HG03060 (cell line): ENCODE measurements around the gene AP4E1.
"Not testable (repeated sequence)": the region's sequence is repeated elsewhere in the genome, so short reads cannot be mapped to it uniquely, and the experiment has no call there.

ENCODE experiments used
- ATAC-seq: cut with Tn5 transposase; IDR thresholded peaks from one replicate; pipeline ENCODE4 v1.9.1; 2021; ENCODE audit warnings: low read depth, moderate number of reproducible peaks; ENCODE audit not compliant: unreplicated experiment

AP4E1 gene

DNA sequence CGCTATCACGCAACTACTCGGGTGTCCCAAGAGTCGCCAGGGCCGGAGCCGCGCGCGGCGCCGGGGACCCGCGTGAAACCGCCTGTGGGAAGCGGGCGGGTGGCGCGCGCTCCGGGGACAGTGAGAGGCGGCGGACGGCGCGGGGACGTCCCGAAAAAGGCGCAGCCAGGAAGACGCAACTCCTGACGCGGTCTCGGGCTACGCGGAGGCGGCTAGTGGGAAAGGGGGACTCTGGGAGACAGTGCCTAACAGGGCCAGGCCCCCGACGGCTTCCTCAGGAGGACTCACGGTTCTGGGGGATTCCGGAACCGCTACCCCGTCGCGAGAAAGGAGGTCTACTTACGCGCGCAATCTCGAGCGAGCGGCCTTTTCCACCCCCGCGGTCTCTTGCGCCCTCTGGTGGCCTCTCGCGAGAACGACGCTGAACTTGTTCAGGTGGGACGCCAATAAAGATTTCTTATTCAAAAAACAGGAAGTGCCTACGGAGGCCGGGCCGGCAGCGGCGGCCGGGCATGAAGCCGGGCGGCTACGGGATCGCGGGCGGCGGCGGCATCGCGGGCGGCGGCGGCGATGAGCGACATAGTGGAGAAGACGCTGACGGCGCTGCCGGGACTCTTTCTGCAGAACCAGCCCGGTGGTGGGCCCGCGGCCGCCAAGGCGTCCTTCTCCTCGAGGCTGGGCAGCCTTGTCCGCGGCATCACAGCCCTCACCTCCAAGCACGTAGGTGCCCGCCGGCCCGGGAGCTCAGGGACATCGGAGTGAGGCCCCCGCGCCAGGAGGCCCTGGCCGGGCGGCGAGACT lies at the start of gene AP4E1:
TSS of gene AP4E1 (plus strand) at position 475 of the 801 bp plus-strand sequence. CDS start at position 571, 96 bp downstream.
- peak; percentile 45 for ATAC-seq

DNA sequence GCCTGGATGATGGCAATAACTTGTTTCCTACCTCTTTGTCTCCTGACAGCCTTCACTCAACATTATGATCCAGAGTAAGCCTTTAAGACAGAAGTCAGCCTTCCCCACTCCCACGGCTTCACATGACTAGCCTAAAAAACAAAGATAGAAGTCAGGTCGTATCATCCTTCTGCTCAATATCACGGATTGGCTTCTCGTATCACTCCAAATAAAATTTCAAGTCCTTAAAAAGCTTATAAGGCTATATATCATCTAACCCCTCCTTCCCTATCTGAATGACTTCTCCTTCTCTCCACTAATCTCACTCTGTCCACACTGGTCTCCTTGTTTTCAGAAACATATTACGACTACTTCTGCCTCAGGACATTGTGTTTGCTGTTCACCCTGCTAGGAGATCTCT lies 47.7 kb upstream of the AP4E1 start:
- ATAC-seq = no peak

DNA sequence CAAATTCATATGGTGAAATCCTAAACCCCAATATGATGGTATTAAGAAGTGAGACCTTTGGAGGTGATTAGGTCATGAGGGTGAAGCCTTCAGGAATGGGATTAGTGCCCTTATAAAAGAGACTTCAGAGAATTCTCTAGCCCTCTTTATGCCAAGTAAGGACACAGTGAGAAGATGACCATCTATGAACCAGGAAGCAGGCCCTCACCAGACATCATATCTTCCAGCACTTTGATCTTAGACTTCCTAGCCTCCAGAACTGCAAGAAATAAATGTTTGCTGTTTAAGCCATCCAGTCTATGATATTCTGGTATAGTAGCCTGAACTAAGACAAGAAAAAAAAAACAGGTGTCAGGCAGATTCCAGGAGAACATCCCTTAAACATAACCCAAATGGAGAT lies 45.9 kb upstream of the AP4E1 start:
- ATAC-seq = no peak

DNA sequence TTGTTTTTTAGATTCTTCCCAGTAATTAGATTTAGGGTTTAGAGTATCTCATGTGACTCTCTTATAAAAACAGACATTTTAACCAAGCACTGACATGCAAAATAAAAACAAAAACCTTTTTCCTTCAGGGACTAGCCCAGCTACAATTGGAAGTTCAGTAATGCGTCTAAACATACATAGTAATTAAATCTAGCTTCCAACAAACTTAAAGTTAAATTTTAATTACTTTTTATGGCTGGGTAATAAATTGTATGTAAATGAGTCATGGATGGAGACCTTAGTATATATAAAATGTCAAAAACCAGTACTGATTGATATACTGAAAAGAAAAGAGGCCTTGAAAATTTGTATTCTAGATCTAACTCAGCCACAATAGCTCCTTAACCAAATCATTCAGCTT lies 43.6 kb upstream of the AP4E1 start:
- no peak for ATAC-seq

DNA sequence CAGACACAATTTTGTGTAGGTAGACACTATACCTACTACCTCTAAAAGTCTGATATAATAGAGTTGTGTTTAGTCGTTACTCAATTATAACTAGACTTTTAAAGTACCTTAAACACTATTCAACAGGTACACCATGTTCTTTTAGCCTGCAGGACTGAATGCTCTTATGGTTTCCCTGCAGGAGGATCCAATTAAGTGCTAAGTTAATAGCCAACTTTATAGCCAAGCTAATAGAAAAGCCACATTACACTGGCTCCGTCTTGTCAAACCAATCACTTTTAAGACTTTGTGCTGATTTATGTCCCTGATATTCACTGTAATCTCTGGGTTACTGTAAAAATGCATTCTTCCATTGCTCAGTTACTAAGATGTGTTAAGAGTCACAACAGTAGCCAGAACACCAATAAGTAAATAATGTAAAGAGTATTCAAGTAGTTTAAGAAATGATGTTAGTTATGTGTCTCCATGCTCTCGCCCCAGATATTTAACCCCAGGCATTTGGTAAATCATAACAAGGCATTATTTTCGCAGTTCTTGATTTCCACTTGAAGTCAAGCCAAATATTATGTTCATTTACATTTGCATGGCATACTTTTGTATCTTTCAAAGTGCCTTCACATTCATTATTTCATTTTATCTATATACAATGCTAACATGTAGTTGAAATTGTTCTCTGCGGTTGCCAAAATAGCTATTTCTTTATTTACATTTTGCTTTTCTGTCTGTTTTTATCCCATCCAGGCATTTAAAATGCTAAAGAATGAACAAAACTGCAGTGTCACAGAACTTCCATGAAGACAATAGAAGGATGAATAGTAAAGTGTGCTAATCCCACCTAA lies 42.7 kb upstream of the AP4E1 start:
- no peak for ATAC-seq

DNA sequence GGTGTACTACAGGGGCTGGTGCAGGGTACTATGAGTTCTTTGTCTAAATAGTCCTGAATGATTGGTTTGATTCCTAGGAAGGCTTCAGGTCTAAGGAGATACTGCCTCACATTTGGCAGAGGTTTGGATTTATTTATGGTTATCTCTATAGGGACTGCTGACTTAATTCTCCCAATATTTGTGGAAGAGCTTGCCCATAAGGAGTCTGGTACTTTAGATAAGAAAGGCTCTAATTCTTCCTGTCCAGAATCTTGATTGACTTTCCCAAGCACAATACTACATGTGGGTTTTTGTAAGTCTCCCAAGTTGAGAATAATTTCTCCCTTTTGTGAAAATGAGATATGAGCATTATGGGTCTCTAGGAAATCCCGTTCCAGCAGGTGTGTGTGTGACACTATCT lies 36.7 kb upstream of the AP4E1 start:
- ATAC-seq = no peak

DNA sequence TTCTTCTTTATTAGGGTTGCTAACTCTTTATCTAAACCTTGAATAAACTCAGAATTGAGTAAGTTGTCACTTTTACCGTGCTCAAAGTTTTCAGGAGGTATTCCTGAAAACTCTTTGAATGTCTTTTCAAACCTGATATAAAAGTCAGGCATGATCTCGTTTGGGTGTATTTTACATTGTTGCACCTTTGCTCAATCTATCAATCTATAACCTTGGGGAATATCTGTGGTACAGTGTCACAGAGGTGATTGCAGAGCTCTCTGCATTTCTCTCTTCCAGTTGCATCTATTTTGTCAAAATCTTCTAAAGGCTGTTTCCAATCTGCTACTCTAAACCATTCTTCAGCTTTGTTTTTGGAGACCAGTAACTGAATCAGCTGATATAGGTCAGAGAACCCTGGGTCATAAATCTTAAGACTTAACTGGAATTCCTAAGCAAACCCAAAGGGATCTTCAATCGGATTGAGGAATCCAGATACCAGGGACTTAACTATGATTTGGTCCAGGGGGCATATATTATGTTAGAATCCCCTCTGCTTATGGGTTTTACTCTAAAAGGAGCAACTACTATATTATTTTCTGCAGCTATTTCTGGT lies 35.6 kb upstream of the AP4E1 start:
- ATAC-seq = no peak

DNA sequence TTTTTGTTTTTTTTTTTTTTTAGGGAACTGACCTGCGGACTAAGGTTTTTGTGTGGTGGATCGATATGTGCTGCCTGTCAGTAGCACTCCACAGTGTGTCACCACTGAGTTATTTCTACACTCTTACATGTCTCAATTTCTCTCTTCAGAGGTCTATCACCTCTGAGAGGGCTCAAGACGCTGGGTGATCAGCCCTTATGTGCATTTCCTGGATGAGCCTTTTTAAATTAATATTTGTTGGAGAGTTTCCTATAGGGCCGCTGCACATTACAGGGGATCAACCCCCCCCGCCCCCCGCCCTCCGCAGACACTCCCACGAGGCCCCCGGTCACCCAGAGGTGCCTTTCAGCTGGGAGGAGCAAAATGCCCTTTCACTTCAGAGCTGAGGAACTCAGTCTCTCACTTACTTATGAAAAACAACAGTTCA lies 34.5 kb upstream of the AP4E1 start:
- peak; percentile 73 for ATAC-seq

DNA sequence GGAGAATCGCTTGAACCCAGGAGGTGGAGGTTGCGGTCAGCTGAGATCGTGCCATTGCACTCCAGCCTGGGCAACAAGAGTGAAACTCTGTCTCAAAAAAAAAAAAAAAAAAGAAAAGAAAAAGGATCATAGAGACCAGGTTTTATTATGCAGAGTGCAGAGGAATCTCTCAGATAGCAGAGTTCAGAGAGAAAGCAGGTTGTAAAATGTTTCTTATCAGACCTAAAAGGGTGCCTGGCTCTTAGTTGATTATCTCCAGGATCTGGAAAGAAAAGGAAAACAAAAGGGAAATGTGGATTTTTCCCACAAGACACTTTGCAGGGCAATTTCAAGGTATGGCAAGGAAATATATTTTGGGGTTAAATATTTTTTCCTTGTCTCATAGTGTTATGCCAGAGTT lies 33.2 kb upstream of the AP4E1 start:
- not testable (repeated sequence) for ATAC-seq

DNA sequence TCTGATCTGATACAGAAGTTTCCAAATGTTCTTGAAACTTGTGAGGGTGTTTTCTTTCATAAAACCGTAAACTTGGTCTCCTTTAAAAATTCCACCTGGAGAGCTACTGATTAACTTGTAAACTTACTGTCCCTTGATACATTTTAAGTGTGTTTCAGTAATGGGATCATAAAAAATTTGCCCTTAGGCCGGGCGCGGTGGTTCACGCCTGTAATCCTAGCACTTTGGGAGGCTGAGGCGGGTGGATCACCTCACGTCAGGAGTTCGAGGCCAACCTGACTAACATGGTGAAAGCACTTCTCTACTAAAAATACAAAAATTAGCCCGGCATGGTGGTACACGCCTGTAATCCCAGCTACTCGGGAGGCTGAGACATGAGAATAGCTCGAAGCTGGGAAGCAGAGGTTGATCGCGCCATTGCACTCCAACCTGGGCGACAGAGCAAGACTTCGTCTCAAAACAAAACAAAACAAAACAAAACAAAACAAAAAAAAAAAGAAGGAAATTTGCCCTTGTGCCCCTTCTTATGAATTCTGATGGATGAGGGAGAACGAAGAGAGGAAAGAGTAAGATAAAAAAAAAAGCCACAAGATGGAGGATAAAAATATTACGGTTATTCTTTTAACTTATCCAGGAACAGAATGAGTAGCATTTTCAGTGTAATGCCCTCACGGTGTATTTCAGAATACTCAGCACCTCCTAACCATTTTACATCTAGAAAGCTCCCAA lies 32.1 kb upstream of the AP4E1 start:
- ATAC-seq = no peak

DNA sequence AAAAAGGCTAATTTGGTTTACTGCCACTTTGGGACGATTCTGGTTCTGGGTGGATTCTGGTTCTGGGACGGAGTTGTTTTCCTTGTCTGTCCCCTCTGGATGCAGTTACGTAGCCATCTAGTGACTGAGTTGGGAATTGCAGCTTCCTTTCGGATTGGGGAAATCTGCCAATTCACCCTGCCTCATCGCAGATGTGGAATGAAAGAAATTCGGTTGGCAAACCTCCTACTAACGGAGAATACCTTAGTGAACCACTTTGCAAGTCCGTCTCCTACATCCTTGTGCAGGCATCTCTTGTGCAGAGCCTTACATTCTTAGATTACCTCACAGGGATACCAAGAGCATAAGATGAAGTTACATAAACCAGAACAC lies 31.5 kb upstream of the AP4E1 start:
- ATAC-seq = no peak

DNA sequence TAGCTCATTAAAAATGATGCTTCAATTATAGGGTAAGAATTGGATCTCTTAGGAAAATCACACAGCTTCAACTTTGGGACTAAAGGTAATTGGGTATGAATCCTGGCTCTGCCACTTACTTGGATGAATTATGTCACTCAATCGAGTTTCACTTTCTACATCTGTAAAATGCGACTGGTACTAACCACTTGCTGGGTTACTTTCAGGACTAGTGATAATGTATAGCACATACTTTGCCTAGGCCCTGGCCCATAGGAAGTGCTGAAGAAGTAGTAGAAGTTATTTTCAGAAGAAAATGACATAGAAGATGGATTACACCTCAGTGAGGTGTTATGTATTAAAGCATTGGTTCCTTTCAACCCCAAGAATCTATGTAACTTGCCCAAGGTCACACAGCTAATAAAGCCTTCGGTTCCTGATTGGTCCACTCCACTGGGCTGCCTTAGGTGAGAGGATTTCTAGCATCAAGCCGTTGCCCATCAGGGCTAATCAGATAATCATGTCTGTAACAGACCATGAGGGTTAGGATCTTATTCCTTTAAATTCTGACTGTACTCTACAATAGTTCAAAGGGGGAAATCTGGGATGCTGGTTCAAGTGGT lies 29.4 kb upstream of the AP4E1 start:
- peak; percentile 37 for ATAC-seq

DNA sequence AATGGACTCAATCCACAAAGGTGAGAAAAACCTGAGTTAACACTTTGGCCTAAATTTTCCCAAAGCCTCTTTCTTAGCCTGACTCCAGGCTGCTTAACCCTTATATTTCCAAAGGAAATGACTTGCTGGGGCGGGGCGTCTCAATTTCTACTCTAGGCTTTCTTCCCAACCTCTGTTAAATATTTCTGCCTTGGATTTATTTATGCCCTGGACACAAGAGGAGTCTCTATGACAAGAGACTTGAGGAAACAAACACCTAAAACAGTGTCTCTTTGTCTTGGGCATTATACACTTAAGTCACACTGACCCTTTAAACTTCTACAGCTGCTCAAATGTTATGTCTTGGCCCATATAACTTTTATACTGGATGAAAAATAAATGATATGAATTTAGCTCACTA lies 28.3 kb upstream of the AP4E1 start:
- ATAC-seq = no peak

DNA sequence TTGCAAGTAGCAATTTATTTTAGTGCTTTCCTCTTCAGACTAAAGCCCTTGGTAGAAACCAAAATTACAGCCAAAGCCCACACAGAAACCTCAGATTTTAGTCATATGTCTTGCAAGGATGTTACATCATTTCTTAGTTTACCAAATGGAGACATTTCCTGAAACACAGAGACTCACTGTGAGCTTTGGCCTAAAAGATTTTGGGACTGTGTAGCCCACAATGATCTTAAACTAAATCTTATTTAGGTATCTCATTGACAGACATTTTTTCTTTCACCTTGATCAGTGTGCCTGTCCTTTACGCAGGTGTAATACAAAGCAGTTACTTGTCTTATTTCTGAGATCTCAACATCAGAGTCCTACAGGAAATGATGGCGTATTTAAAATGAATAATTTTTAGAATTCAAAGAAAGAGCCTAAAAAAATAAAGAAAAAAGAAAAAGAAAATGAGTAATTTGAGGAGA lies 27.8 kb upstream of the AP4E1 start:
- ATAC-seq = peak; percentile 23

DNA sequence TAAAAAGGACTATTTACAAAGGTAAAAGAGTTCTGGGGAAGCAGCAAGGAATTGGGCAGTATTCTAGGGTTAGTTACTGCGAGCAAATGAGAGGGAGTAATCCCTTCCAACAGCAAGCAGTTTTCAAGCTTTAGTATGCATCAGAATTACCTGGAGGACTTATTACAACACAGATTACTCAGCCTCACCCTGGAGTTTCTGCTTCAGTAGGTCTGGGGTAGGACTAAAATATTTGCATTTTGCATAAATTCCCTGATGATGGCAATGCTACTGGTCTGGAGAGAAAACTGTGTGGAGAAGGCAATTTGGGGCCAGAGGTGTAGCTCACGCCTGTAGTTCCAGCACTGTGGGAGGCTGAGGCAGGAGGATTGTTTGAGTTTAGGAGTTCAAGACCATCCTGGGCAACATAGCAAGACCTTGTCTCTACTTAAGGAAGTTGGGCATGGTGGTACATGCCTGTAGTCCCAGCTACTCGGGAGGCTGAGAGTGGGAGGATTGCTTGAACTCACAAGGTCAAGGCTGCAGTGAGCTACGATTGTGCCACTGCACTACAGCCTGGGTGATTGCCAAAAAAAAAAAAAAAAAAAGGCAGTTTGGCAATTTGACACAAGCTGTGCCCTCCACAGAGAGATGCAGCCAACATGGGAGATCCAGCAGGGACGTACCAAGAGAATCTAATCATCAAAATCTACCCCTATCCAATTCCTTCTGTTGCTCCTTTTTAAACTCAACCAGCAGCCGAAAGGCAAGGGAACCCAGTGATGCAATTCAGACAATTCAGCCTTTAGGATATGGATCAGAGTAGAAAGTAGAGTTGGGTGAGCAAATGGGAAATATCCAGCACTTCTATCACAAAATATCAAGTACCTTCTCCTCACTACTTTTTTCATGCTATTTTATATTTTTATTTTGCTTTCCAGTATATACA lies 27.1 kb upstream of the AP4E1 start:
- ATAC-seq = no peak

DNA sequence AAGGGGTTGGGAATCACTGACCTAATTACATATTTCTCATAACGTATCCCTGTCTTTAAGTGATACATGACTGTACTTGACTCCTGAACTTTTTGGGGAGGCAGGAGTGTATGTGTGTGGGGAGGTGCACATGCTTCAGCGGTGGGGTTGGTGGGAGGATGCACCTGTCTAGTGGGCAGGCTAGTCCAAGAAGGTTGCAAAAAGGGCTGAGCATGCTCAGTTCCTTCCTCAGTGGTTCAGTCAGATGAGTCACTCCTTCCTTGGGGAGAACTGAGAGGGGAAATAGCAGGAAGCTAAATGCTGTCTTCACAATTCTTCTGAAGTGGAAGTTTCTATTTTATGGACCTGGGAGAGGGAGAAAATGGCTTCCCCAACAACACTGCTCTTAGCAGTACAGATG lies 24.6 kb upstream of the AP4E1 start:
- no peak for ATAC-seq

DNA sequence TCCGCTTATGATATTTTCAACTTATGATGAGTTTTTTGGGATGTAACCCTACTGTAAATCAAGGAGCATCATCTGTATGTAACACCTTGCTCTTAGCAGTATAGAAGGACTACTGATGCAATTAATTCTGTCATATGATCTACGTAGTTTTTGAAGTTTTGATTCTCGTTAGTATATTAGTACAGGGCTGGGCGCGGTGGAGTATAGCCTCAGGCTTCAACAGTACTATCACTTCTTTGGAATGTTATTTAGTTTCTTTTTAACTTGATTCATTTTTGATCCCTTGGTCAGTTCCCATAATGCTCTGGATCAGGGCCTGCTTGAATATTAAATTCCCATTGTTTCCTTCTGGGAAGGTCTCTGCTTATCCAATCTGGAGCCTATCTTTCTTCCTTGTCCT lies 23.9 kb upstream of the AP4E1 start:
- no peak for ATAC-seq

DNA sequence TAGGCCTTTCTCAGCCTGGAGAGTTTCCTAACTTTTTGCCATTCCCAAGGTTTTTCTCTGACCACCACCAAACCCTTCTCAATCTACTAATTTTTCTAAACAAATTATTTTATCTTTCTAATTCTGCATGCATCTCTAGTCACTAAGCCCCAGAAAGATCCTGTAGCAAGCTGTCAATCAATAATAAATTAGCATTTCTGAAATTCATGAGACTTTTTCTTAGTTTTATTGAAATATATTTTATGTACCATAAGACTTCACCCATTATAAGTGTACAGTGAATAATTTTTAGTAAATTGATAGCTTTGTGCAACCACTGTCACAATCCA lies 22.4 kb upstream of the AP4E1 start:
- no peak for ATAC-seq

DNA sequence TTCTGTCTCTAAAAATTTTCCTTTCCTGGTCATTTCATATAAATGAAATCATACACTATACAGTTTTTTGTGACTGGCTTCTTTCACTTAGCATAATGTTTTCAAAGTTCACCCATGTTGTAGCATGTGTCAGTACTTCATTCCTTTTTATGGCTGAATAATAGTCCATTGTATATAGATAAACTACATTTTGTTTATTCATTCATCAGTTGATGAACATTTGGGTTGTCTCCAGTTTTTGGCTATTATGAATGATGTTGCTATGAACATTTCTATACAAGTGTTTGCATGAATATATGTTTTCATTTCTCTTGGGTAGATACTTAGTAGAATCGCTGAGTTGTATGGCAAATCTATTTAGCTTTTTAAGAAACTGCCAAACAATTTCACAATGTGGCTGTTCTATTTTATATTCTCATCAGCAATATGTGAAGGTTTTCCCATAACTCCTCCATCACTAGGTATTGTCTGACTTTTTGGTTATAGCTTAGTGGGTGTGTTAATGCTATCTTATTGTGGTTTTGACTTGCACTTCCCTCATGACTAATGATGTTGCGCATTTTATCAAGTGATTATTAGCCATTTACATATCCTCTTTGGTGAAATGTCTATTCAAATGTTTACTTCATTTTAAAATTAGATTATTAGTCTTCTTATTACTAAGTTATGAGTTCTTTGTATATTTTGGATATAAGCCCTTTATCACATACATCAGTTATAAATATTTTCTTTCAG lies 21.7 kb upstream of the AP4E1 start:
- ATAC-seq = no peak
